Stimulated activated CD4-positive, alpha-beta T cell treated with anti-CD3 and anti-CD28 coated beads, Interleukin-1b, Interleukin-23, amount 100 ng/mL, for 24 hours (primary cell): ENCODE data around the gene ZCCHC14.
"Not testable (repeated sequence)": the region's sequence is repeated elsewhere in the genome, so short reads cannot be mapped to it uniquely, and the experiment has no call there.

Experiments
- DNase-seq, 4 experiments: peaks; one replicate each; pipeline ENCODE4 v3.0.0-alpha.2; 2020; ENCODE audit warnings: low read depth in 4 of 4, low spot score in 1 of 4

Gene ZCCHC14

DNA sequence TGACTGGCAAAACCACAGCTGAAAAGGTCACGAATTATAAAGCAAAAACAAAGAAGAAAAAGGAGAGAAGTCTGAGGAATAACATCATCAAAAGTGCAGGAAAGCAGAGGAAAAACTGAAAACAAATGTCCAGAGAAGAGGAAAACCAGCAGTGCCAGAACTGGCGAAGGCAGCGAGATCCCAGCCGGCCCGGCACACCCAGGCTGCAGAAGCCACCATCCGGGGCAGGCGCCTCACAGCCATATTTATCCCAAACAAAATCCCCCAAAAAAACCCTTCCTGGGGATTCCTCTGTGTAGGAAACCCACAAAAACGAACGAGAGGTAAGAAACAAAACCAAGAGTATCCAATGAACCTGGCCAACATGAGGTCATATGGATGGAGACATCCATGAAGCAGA is 10.6 kb downstream of the ZCCHC14 start:
- DNase-seq: no peak

GRCh38 chr16:87481711-87482110 is 11.1 kb downstream of the ZCCHC14 start:
- DNase-seq: not testable (repeated sequence)

GRCh38 chr16:87477209-87477981 is 15.4 kb downstream of the ZCCHC14 start:
- not testable (repeated sequence) for DNase-seq

DNA sequence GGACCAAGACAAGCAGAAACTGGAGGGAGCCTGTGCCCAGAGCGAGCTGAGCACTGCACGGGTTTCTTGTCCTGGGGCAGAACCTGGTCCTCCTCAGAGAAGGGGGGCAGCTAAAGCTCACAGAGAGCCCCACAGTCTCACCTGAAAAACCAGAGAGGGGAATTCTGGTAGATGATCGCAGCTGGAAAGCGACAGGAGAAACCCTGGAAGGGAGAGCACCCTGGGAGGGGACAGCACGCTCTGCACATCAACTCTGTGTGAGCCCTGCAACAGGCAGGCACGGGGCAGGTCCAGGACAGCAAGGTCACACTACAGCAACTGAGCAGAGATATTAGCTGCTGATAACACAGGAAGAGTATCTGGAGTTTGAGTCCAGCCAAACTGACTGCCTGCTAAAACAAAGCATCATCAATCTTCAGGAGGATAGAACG is 18.2 kb downstream of the ZCCHC14 start:
- no peak for DNase-seq

DNA sequence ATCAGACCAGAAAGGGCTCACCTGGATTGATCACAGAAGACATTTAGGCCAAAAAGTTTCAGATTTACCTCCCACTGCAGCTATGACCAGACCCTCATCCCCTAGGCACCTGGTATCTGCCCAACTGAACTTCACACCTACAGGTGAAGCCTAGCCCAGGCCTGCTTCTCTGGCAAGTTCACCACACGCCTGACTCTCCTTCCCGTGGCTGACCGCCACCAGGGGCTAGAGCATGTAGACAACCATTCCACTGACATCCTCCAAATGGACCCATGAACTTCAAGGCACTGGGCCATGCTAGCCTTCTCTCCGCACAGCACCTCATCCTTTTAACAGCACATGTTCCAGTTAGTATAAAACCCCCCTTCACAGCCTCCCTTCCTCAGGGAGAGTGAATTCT is 18.8 kb downstream of the ZCCHC14 start:
- DNase-seq: no peak

DNA sequence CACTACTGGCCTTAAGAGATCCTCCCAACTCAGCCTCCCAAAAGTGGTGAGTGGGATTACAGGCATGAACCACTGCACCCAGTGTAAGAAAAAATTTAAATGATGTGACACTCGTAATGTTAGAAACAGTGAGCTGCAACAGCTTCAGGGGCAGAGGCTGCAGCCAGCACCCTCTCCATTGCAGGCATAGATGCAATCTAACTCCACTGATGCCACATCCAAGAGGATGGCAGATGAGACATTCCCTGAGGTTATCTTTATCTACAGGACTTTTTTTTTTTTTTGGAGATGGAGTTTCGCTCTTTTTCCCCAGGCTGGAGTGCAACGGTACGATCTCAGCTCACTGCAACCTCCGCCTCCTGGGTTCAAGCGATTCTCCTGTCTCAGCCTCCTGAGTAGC is 19.9 kb downstream of the ZCCHC14 start:
- no peak for DNase-seq

DNA sequence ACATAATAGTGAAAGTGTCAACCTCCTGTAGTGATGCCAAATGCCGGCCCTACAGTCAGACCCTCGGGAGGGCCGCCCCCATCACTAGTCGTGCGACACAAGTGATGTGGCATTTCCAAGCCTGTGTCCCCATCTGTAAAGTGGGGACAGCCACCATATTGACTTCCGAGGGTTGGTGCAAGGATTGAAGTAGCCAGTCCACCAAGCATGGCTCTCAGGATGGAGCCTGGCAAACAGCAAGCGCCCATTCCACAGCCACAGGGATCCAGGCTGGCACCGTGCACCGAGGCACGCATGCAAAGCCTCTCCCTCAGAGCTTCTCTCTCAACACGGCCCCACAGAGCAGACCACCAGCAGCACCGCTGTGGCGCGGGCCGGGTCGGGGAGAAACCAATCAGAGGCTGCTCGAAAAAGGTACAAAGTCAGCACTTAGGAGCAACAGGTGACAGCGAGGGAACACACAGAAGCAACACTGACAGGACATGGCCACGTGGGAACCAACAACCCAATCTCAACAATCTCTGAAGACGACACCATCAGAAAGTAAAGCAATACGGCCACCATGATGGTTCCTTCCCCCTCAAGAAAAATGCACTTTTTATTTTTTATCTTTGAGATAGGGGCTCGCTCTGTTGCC is 20.6 kb downstream of the ZCCHC14 start:
- DNase-seq: no peak

DNA sequence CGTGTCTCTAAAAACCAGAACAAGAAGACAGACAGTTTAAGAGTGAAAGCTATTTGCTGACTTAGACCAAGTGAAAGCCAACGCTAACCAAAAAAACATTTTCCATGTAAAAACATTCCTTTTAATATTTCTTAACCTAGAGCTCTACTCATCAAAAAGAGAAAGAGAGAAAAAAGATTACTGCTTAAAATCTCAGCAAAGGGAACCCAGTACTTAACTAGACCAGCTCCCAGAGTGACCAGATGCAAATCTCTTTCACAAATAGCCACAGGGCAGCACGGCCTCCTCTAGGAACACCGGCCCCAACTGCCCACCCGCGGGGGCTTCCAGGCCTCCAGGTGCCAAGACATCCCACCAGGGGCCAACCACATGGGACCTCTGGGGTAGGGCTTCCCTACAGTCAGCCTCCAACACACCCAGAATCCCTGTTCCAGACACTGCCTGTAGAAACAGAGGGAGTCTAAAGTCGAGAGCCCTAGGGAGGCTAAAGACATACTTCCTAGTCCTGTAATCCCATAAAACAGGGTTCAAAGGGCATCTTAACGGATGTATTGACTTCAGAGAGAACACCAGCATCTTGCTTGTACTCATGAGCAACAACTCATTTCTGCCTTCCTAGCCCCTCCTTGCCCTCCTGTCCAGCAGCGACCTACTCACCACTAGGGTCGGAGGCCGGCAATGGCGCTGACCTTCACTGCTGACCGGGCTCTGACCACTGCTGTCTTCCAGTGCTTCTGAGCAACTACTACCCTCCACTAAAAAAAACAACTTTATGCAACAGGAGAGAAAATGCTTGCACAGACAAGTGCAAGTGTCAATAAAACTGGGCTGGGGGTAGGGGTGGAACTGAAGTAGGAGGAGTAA is 21.3 kb downstream of the ZCCHC14 start:
- DNase-seq: no peak

DNA sequence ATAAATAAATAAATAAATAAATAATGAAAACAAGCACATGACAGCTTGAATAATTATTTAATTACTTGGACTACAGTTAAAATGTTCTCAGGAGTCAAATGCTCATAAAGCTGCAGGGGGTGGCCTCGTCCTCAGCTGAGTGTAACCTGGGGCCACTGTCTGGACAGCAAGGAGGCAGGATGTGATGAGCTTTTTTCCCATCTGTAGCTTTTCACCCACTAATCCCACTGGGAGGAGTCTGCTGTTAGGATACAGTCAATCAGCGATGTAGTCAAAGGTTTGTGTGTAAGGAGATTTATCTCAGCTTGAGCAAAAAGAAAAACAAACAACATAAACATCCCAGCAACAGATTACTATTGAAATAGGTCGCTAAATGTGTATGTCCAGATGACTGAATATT is 22.5 kb downstream of the ZCCHC14 start:
- DNase-seq: no peak

GRCh38 chr16:87469169-87469568 is 23.7 kb downstream of the ZCCHC14 start:
- DNase-seq: no peak

GRCh38 chr16:87468550-87468949 is 24.3 kb downstream of the ZCCHC14 start:
- DNase-seq: no peak

- DNase-seq: no peak
Observed at GRCh38 chr16:87466975-87467501, 25.8 kb downstream of the ZCCHC14 start.

GRCh38 chr16:87465879-87466278 is 26.9 kb downstream of the ZCCHC14 start:
- DNase-seq: no peak

GRCh38 chr16:87465306-87465705 is 27.5 kb downstream of the ZCCHC14 start:
- DNase-seq: no peak

DNA sequence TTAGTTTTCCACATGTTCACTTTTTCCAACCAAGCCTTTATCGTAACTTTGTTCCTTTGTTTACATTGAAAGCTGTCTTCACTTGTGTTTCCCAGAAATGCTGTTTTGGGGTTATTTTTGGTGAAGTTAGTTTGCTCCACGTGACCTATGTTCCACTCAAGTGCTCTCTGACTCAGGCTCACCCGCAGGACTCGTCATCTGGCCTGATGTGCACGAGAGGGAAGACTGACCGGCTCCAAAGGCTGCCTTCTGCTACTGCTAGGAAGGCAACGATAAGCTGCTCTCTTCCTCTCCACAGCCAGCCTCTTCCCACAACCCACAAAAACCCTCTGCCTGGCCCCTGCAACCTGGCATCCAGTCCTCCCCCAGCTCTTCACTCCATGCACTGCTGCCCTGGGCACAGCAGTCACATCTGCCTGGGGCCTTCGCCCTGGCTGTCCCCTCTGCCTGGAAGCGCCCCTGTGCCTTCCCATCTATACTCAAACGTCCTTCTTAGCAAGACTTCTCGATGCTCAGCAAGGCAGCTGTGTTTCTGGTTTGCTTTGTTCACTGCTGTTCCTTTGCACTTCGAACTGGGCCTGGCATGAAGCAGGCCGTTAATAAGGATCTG is 28.0 kb downstream of the ZCCHC14 start:
- DNase-seq: no peak

GRCh38 chr16:87463722-87464690 is 28.8 kb downstream of the ZCCHC14 start:
- DNase-seq: peak in 1 of 4 experiments; percentile 18

DNA sequence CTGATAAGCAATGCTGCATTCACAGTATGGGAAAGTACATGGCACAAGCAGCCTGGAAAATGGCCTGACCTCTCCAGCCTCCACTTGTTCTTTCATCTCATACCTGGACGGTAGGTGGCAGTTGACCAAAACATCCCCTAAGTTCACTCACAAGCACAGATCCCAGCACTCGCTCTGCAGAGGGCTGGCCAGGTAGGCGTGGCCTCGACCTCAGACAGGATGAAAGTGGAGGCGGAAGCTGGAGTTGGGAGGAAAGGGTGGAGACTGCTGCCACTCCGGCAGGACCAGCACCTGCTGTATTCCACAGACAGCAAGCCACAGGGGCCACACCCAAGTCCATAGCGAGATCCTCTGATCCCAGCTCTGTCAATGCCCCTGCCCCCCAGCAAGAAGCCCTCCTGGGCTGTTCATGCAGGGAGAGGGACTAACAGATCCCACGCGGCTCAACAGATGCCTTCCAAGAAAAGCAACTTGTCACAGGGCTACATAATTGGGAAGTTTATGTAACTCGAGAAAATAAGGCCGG is 31.3 kb downstream of the ZCCHC14 start:
- no peak for DNase-seq

- no peak for DNase-seq
Observed at GRCh38 chr16:87460936-87461335, 31.9 kb downstream of the ZCCHC14 start.

DNA sequence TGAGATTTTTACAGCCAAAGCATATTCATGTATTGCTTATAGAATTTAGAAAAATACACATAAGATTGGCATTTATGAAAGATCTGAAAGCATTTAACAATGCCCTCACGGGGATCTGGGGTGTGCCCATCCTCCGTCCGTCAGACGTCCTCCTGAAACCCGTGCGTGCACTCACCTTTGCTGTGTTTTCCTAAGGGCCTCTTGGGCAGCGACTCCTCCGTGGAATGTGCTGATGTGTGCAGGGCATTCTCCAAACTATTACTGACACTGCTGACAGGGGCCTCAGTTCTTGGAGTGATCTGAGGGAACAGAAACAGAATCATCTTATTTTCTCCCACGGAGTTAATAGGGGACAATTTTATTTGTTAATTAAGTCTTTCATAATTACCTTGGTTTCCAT is 33.0 kb downstream of the ZCCHC14 start:
- DNase-seq: no peak

DNA sequence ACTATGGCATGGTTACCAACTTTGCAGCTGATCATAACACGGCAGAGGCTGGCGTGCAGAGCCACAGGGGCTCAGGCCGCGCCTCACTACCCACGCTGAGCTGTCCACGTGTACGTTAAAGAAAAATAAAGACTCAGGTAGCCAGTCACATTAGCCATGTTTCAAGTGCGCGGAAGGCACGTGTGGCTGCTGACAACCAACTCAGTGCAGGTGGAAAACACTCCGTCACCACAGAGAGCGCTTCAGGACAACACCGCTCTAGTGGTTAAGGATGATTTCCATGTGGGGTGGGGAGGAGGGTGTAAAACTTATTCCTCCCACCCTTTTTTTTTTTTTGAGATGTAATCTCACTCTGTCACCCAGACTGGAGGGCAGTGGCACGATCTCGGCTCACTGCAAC is 33.8 kb downstream of the ZCCHC14 start:
- DNase-seq: no peak
